Kidney (tissue), 22 donors: Measurements from ENCODE around the gene OR10H2. TPM values are rescaled to one million over a fixed set of nuclear protein-coding genes. Genes with fewer than 3 reads are reported as not detected.
"Not testable (repeated sequence)": the region's sequence is repeated elsewhere in the genome, so short reads cannot be mapped to it uniquely, and the experiment has no call there.

Source experiments
- DNase-seq, 5 donors: peaks; one replicate each; pipeline ENCODE4 v3.0.0-alpha.2; 2013 to 2020
- FAIRE-seq: peaks from 2 replicates; lab custom pipeline; 2012; peaks lifted over from hg19 to GRCh38; lab: Jason Lieb, UNC
- H3K27ac ChIP-seq, 2 donors: one replicate each; pipeline ENCODE4 v1.7.0; 2013; ENCODE audit warnings: low read depth in 2 of 2, low read length in 2 of 2, inconsistent platforms in 1 of 2
- H3K27me3 ChIP-seq: one replicate; pipeline ENCODE4 v1.7.1; 2013; ENCODE audit warnings: low read length, inconsistent platforms; ENCODE audit not compliant: control insufficient read depth, insufficient read depth
- H3K36me3 ChIP-seq, 3 donors: one replicate each; pipeline versions ENCODE4 v1.7.0 to v1.7.1; 2013; ENCODE audit warnings: low read length in 3 of 3, control low read depth in 1 of 3, inconsistent platforms in 1 of 3; ENCODE audit not compliant: insufficient read depth in 3 of 3, control insufficient read depth in 2 of 3
- H3K4me1 ChIP-seq, 3 donors: one replicate each; pipeline versions ENCODE4 v1.7.0 to v1.7.1; 2013; ENCODE audit warnings: low read length in 3 of 3, inconsistent platforms in 1 of 3, low read depth in 1 of 3; ENCODE audit not compliant: control insufficient read depth in 2 of 3, insufficient read depth in 2 of 3
- H3K4me3 ChIP-seq, 3 donors: one replicate each; pipeline versions ENCODE4 v1.7.0 to v1.8.1; 2013; ENCODE audit warnings: low read length in 3 of 3, control low read depth in 1 of 3, inconsistent platforms in 1 of 3
- H3K9ac ChIP-seq, 3 donors: one replicate each; pipeline versions ENCODE4 v1.7.0 to v1.7.1; 2013; ENCODE audit warnings: low read length in 3 of 3, control low read depth in 1 of 3, inconsistent platforms in 1 of 3
- H3K9me3 ChIP-seq, 3 donors: one replicate each; pipeline versions ENCODE4 v1.7.0 to v1.7.1; 2013; ENCODE audit warnings: low read length in 3 of 3, control low read depth in 1 of 3, inconsistent platforms in 1 of 3; ENCODE audit not compliant: control insufficient read depth in 2 of 3, insufficient read depth in 1 of 3
- CTCF ChIP-seq: IDR thresholded peaks from 3 replicates; pipeline ENCODE4 v1.5.1; 2012; ENCODE audit warnings: mild to moderate bottlenecking, moderate library complexity, borderline replicate concordance; ENCODE audit not compliant: insufficient read depth; ENCODE audit errors: extremely low read depth
- intact Hi-C: fragments of 100-400 bp; cut with DNase I; formaldehyde crosslinking; loops from one replicate; pipeline ENCODE4 v1.11.1; 2022
- long read RNA-seq, 10 donors: library from polyadenylated mRNA in 1 of 10; unstranded in 1 of 10; transcript quantifications; one replicate each; pipeline ENCODE4 v2.0.0 and lab custom pipeline, GENCODE V29; 2021 to 2026
- polyA plus RNA-seq: library from polyadenylated mRNA; stranded (reverse); fragments of 350-450 nt; fragmentation: Illumina TruSeq; extraction: RNeasy Lipid Tissue Mini Kit (QIAGEN cat#74804); gene quantifications from one replicate; pipeline ENCODE4 v1.2.3, GENCODE V29; 2014; ENCODE audit warnings: low read depth, low replicate concordance; ENCODE audit not compliant: insufficient read depth
- total RNA-seq: library from RNA; stranded (reverse); fragmentation: NEBNext Ultra II Directional; extraction: Animal tissue kit (Norgen Biotek cat#: 25700); gene quantifications from one replicate; pipeline ENCODE4 v1.2.1, GENCODE V29; 2021
- donor health status: control.
- donor health status: control.
- donor health status: control.
- donor health status: control.
- donor health status: control.
- donor health status: DM: yes; HTN: yes; CAD: no.
- donor health status: Normal renal cell carcinoma (clear cell type).

Gene OR10H2
- not detected for total RNA-seq
- polyA plus RNA-seq: not detected
- long read RNA-seq, donor 1: 0 reads
- long read RNA-seq, donor 2: 0 reads
- long read RNA-seq, donor 3: 0 reads
- long read RNA-seq, donor 4: 0 reads
- long read RNA-seq, donor 5: 0 reads
- long read RNA-seq, donor 6: 0 reads
- long read RNA-seq, donor 7: 0 reads
- long read RNA-seq, donor 8: 0 reads
- long read RNA-seq, donor 9: 0 reads
- long read RNA-seq, donor 10: 0 reads

- Histone ChIP-seq H3K36me3 (no peaks in the 10 kb centered on the region), H3K9ac (no peak within 1 kb of the TSS), H3K27me3 (no peaks in the 10 kb centered on the region), H3K27ac (no peak within 1 kb of the TSS), H3K4me1 (no peaks in the 10 kb centered on the region), H3K4me3 (no peak within 1 kb of the TSS), H3K9me3 (no peaks in the 10 kb centered on the region)
- FAIRE-seq (no peak), DNase-seq (no peak)
- no peak for TF ChIP-seq CTCF
- intact Hi-C loops: no loop called here
These were observed at the start of gene OR10H2 for GRCh38 chr19:15727724-15728123. OR10H2 (plus strand) TSS chr19:15728024; CDS start chr19:15728044, 20 bp downstream.

DNA sequence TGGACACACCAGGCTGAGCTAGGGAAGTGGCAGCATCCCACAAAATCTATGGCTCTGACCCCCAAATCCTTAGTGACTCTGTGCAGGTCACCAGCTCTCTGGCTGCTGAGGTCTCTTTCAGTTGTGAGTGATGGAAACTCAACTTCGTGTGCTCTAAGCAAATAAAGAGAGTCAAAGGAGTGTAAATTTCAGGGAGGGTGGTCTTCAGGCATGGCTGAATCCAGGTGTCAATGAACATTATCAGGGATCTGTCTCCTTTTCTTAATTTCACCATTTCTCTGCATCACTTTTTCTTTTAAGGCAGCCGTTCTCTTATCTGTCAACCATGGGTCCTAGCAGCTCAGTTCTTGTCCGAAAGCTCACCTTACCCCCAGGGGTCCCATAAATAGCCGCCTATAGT, 48.7 kb upstream of the OR10H2 start:
- TF ChIP-seq CTCF: no peak
- no peaks in the 10 kb centered on the region for H3K27me3 ChIP-seq
- no peak overlapping the region for H3K27ac ChIP-seq
- DNase-seq (no peak), FAIRE-seq (no peak)
- peaks cover 0 to 2% (median 0%) of the 10 kb centered on the region in 3 donors for H3K36me3 ChIP-seq
- H3K4me1 ChIP-seq: peaks cover 0 to 5% (median 3%) of the 10 kb centered on the region in 3 donors
- no peak overlapping the region for H3K4me3 ChIP-seq
- no peak overlapping the region for H3K9ac ChIP-seq
- intact Hi-C loops: no loop called here
- H3K9me3 ChIP-seq: no peaks in the 10 kb centered on the region

- H3K9me3 ChIP-seq, DNase-seq, FAIRE-seq, H3K27ac ChIP-seq, H3K36me3 ChIP-seq, H3K4me3 ChIP-seq, H3K27me3 ChIP-seq, H3K9ac ChIP-seq, H3K4me1 ChIP-seq, intact Hi-C loops: not testable (repeated sequence)
These were observed 48.0 kb upstream of the OR10H2 start for GRCh38 chr19:15679865-15680264.

GRCh38 chr19:15680478-15681322, 47.1 kb upstream of the OR10H2 start:
- no peaks in the 10 kb centered on the region for H3K9me3 ChIP-seq
- H3K36me3 ChIP-seq: peaks cover 0 to 2% (median 0%) of the 10 kb centered on the region in 3 donors
- intact Hi-C loops: no loop called here
- H3K9ac ChIP-seq: no peak overlapping the region
- no peaks in the 10 kb centered on the region for H3K27me3 ChIP-seq
- peak overlapping the region in 1 of 2 donors; percentile 11 for H3K27ac ChIP-seq
- TF ChIP-seq CTCF: no peak
- FAIRE-seq (no peak), DNase-seq (no peak)
- H3K4me1 ChIP-seq: peaks cover 0 to 5% (median 3%) of the 10 kb centered on the region in 3 donors
- no peak overlapping the region for H3K4me3 ChIP-seq
